Measurements from ENCODE around the gene ABCD3.
"Not testable (repeated sequence)": the region's sequence is repeated elsewhere in the genome, so short reads cannot be mapped to it uniquely, and the experiment has no call there.

The ABCD3 gene

GRCh38 chr1:94553931-94554330, 135.7 kb downstream of the ABCD3 start:
- DNase-seq = no peak

GRCh38 chr1:94554580-94554979, 136.4 kb downstream of the ABCD3 start:
- no peak for DNase-seq

GRCh38 chr1:94555091-94555490, 136.9 kb downstream of the ABCD3 start:
- no peak for DNase-seq

DNA sequence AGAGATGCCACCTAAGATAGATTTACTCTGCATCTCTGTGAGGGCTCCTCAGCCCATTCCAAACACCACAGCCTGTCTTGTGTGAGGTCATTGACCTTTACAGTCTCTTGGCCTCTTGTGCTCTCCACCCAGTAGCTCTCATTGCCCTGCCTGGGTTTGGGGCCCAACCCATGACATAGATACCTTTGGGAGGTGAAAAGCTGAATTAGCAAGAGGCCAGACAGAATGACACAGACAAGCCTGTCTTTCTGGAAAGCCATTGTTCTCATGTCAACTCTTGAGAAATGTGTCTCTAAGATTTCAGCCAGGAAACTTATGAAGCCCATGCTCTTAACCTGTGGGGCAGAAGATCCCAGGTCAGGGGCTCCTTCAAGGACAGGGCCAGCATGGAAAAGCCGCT, 141.7 kb downstream of the ABCD3 start:
- DNase-seq = no peak

DNA sequence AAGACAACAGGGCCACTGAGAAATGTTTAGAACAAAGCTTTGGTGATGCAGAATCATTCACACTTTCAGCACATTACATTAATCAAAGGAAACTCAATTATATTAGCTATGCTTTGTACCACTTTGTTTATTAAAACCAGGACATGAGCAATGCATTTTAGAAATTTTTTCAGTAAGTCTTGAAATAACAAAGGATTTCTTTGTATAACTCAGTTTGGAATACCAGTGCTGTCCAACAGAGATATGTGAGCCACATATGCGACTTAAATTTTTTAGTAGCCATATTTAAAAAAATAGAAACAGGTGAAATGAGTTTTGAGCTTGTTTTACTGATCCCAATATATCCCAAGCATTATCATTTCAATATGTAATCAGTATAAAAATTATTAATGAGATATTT, 142.1 kb downstream of the ABCD3 start:
- no peak for DNase-seq

DNA sequence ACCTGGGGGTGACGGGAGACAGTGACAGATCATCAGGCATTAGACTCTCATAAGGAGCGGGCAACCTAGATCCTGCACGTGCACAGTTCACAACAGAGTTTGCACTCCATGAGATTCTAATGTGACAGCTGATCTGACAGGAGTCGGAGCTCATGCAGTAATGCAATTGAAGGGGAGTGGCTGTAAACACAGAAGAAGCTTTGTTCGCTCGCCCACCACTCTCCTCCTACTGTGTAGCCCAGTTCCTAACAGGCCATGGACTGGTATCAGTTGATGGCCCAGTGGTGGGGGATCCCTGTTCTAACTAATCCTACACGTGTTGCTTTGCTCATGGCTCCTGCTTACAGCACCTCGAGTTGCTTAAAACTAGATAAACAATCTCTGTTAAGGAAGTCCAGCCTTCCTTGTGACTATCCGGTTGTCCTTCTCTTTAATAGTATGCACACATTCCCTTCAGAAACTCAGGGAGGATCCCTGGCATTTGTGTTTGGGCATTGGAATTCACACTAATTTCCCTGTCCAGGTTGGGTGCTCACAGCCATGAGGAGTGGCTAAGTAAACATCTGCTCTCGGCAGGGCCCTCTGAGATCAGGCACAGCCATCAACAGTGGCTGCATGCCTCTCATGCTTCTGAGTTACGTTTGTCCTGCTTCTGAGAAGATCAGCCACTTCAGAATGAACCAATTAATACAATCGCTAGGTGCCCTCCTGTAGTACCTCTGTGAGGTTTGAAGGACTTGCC, 144.5 kb downstream of the ABCD3 start:
- DNase-seq = no peak

- no peak for DNase-seq
These were observed 147.7 kb downstream of the ABCD3 start for GRCh38 chr1:94565901-94566300.

- not testable (repeated sequence) for DNase-seq
These were observed 148.2 kb downstream of the ABCD3 start for GRCh38 chr1:94566436-94566835.

DNA sequence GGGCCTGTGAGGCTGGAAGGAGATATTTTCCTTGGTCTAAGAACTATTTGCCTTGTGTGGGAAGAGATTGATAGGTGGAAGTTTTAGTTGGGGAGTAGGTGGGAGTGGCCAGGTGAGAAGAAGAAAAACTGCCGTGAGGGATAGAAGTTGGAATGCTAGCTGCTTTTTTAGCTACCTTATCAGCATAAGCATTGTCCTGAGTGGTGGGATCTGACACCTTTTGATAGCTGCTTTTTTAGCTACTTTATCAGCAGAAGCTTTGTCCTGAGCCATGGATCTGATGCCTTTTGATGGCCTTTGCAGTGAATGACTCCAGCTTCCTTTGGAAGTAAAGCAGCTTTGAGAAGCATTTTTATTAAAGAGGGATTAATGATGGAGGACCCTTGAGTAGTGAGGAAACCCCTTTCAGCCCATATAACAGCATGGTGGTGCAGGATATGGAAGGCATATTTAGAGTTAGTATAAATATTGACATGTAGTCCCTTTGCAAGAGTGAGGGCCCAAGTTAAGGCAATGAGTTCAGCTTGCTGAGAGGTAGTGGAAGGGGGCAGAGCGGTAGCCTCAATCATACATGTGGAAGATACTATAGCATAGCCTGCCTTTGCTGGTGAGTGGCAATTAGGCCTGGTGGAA, 149.9 kb downstream of the ABCD3 start:
- not testable (repeated sequence) for DNase-seq
